HepG2 (cell line): Measurements from ENCODE around the gene LRRC45. TPM values are rescaled to one million over a fixed set of nuclear protein-coding genes. Genes with fewer than 3 reads are reported as not detected.

Source experiments
- ATAC-seq: fragments of 200-7000 bp; cut with Tn5 transposase; 3 replicates; pipeline ENCODE4 v1.9.1; 2020; ENCODE audit warnings: mild to moderate bottlenecking, moderate library complexity
- BruUV-seq: library from RNA; stranded (reverse); fragments of 400-500 nt; replicated peaks from 2 replicates; lab custom pipeline; 2021; lab: Mats Ljungman, UMichigan
- CTCF ChIA-PET: fragments of 300-600 bp; formaldehyde crosslinking; extraction: SDS; loops from one replicate; lab custom pipeline; 2021; ENCODE audit warnings: low total read pairs, inconsistent platforms, low intra/inter-chr PET ratio; lab: Yijun Ruan, JAX
- POLR2A ChIA-PET: fragments of 350-600 bp; sonication (Branson Sonifier 250); formaldehyde crosslinking; loops from one replicate; lab custom pipeline; 2020; ENCODE audit warnings: antibody characterized with exemption, inconsistent platforms; lab: Yijun Ruan, JAX
- DNase-seq: peaks from one replicate; pipeline ENCODE4 v3.0.0-alpha.2; 2015; ENCODE audit warnings: low spot score
- FAIRE-seq: peaks from 3 replicates; lab custom pipeline; 2011; peaks lifted over from hg19 to GRCh38; lab: Jason Lieb, UNC
- H2AFZ ChIP-seq: one replicate; pipeline ENCODE4 v1.6.1; 2011; ENCODE audit warnings: low read length, inconsistent platforms
- H3K27ac ChIP-seq: fragments of 300-600 bp; 3 replicates; pipeline ENCODE4 v1.8.0; 2011; ENCODE audit warnings: mixed run types, mild to moderate bottlenecking, mixed read lengths, low read length, inconsistent platforms; ENCODE audit not compliant: insufficient read depth; ENCODE audit errors: extremely low read length
- H3K27me3 ChIP-seq, 2 experiments: fragments of 200-600 bp in 1 of 2; 2 replicates in 1 of 2; 3 replicates in 1 of 2; pipeline versions ENCODE4 v1.6.0 to v1.8.0; 2011; ENCODE audit warnings: low read length in 2 of 2, mild to moderate bottlenecking in 2 of 2, moderate library complexity in 2 of 2, inconsistent platforms in 1 of 2; ENCODE audit not compliant: insufficient read depth in 2 of 2, control insufficient read depth in 1 of 2
- H3K36me3 ChIP-seq, 2 experiments: fragments of 200-600 bp in 1 of 2; replicated peaks in 1 of 2; 2 replicates in 1 of 2; 3 replicates in 1 of 2; pipeline versions ENCODE4 v1.5.1 to v1.8.0; 2011; ENCODE audit warnings: low read length in 2 of 2, inconsistent platforms in 1 of 2; ENCODE audit not compliant: insufficient read depth in 2 of 2, control insufficient read depth in 1 of 2
- H3K4me1 ChIP-seq: 2 replicates; pipeline ENCODE4 v1.5.1; 2012; ENCODE audit warnings: low read length, inconsistent platforms; ENCODE audit not compliant: insufficient read depth
- H3K4me2 ChIP-seq: 2 replicates; pipeline ENCODE4 v1.6.0; 2011; ENCODE audit warnings: low read depth, low read length, inconsistent platforms
- H3K4me3 ChIP-seq, 3 experiments: fragments of 200-600 bp in 1 of 3; sonication (generic), shearing (Covaris generic) in 1 of 3; replicated peaks in 1 of 3; 2 replicates each; pipeline ENCODE4 v1.5.1; 2011 to 2016; ENCODE audit warnings: low read length in 3 of 3, inconsistent platforms in 2 of 3, low read depth in 2 of 3, mild to moderate bottlenecking in 2 of 3, control low read depth in 1 of 3, mixed read lengths in 1 of 3; ENCODE audit not compliant: insufficient read depth in 1 of 3
- H3K79me2 ChIP-seq: one replicate; pipeline ENCODE4 v1.6.1; 2011; ENCODE audit warnings: low read length, inconsistent platforms; ENCODE audit not compliant: insufficient read depth
- H3K9ac ChIP-seq: 2 replicates; pipeline ENCODE4 v1.6.0; 2011; ENCODE audit warnings: mild to moderate bottlenecking, low read depth, low read length, inconsistent platforms; ENCODE audit not compliant: insufficient read depth
- H3K9me3 ChIP-seq: 2 replicates; pipeline ENCODE4 v1.5.1; 2012; ENCODE audit warnings: mild to moderate bottlenecking, low read length
- H4K20me1 ChIP-seq: 2 replicates; pipeline ENCODE4 v1.6.0; 2011; ENCODE audit warnings: inconsistent platforms, mild to moderate bottlenecking, low read length, moderate library complexity; ENCODE audit not compliant: insufficient read depth
- AGO1 ChIP-seq: fragments of 200-400 bp; formaldehyde crosslinking; IDR thresholded peaks from 2 replicates; pipeline ENCODE4 v1.6.1; 2017; ENCODE audit warnings: mild to moderate bottlenecking, low read depth, low read length, moderate library complexity; ENCODE audit not compliant: poor library complexity, severe bottlenecking
- AGO2 ChIP-seq: fragments of 200-400 bp; formaldehyde crosslinking; optimal IDR thresholded peaks from 2 replicates; pipeline ENCODE3; 2017; ENCODE audit warnings: mild to moderate bottlenecking, low read depth, low read length, moderate library complexity
- FOXK1 ChIP-seq: sonication (generic); formaldehyde crosslinking; IDR thresholded peaks from 2 replicates; pipeline ENCODE4 v1.4.0; 2020; ENCODE audit warnings: low read depth, missing genetic modification reagents, borderline replicate concordance
- MED1 ChIP-seq: sonication (generic); formaldehyde crosslinking; IDR thresholded peaks from 2 replicates; pipeline ENCODE4 v1.4.0; 2020; ENCODE audit warnings: missing genetic modification reagents
- PHF8 ChIP-seq: sonication (generic); formaldehyde crosslinking; IDR thresholded peaks from 2 replicates; pipeline ENCODE4 v1.5.0; 2020; ENCODE audit warnings: missing genetic modification reagents
- RBM22 ChIP-seq: fragments of 200-400 bp; formaldehyde crosslinking; optimal IDR thresholded peaks from 2 replicates; pipeline ENCODE3; 2017; ENCODE audit warnings: mild to moderate bottlenecking, low read length, moderate library complexity
- SRSF4 ChIP-seq: fragments of 200-400 bp; formaldehyde crosslinking; IDR thresholded peaks from one replicate; pipeline ENCODE4 v1.6.1; 2018; ENCODE audit warnings: mild to moderate bottlenecking, low read depth, low read length, moderate library complexity; ENCODE audit not compliant: poor library complexity, severe bottlenecking
- SRY ChIP-seq: sonication (generic); formaldehyde crosslinking; IDR thresholded peaks from 2 replicates; pipeline ENCODE4 v1.8.0; 2022; ENCODE audit warnings: mild to moderate bottlenecking, missing genetic modification reagents
- TAF1 ChIP-seq: sonication (generic); formaldehyde crosslinking; IDR thresholded peaks from 2 replicates; pipeline ENCODE4 v1.4.0; 2020; ENCODE audit warnings: missing genetic modification reagents
- ZNF333 ChIP-seq: sonication (generic); formaldehyde crosslinking; IDR thresholded peaks from 2 replicates; pipeline ENCODE4 v1.4.0; 2020; ENCODE audit warnings: mild to moderate bottlenecking, missing genetic modification reagents, borderline replicate concordance
- ZNF556 ChIP-seq: sonication (generic); formaldehyde crosslinking; IDR thresholded peaks from 2 replicates; pipeline ENCODE4 v1.4.0; 2020; ENCODE audit warnings: mild to moderate bottlenecking, missing genetic modification reagents, borderline replicate concordance
- ZNF572 ChIP-seq: sonication (generic); formaldehyde crosslinking; IDR thresholded peaks from 2 replicates; pipeline ENCODE4 v1.5.1; 2020; ENCODE audit warnings: mild to moderate bottlenecking, missing genetic modification reagents
- ZSCAN31 ChIP-seq: sonication (generic); formaldehyde crosslinking; IDR thresholded peaks from 2 replicates; pipeline ENCODE4 v1.5.0; 2020; ENCODE audit warnings: low read depth, mild to moderate bottlenecking, missing genetic modification reagents
- WGBS: methylation state at CpG from one replicate; pipeline ENCODE4 v1.1.6; 2017; ENCODE audit warnings: low lambda C conversion rate; 5-methylcytosine and 5-hydroxymethylcytosine counted together
- in situ Hi-C: cut with HindIII; loops from 2 replicates; pipeline ENCODE4 v1.10.0; 2017; ENCODE audit warnings: low pct_unique_long_range_greater_than_20kb; ENCODE audit not compliant: extremely low pct_ligation_motif_present
- intact Hi-C: fragments of 100-400 bp; cut with micrococcal nuclease; formaldehyde crosslinking; loops from one replicate; pipeline ENCODE4 v1.10.0; 2022; ENCODE audit not compliant: unreplicated experiment
- polyA plus RNA-seq, 8 experiments: library from polyadenylated mRNA; depleted of rRNA in 3 of 8; stranded (reverse) in 7 of 8; unstranded in 1 of 8; fragments of >200 nt; fragmentation: Illumina TruSeq in 4 of 8; extraction: Trizol in 4 of 8; gene quantifications; 2 replicates each; pipeline versions ENCODE4 v1.2.1 to v1.2.3, GENCODE V29; 2011 to 2016; ENCODE audit warnings: low read depth in 4 of 8, missing spikeins in 1 of 8, mixed read lengths in 1 of 8; ENCODE audit not compliant: insufficient read depth in 1 of 8
- total RNA-seq, 5 experiments: library from RNA; depleted of rRNA; stranded (reverse); fragments of >200 nt; fragmentation: Illumina TruSeq; extraction: Trizol; gene quantifications; 2 replicates each; pipeline ENCODE4 v1.2.3, GENCODE V29; 2016; ENCODE audit warnings: low read depth in 1 of 5
- TF ChIP-seq, protein P1 (sequence below): IDR thresholded peaks from 2 replicates; pipeline ENCODE4 v1.6.1; 2016; ENCODE audit warnings: low read depth, borderline replicate concordance
- TF ChIP-seq, protein P2 (sequence below): sonication (generic); formaldehyde crosslinking; conservative IDR thresholded peaks from 2 replicates; pipeline ENCODE4 v1.8.0; 2022; ENCODE audit warnings: low read depth, missing genetic modification reagents
- TF ChIP-seq, protein P3 (sequence below): sonication (generic); formaldehyde crosslinking; IDR thresholded peaks from 2 replicates; pipeline ENCODE4 v1.4.0; 2020; ENCODE audit warnings: missing genetic modification reagents

The LRRC45 gene
- total and polyA plus RNA-seq, 2 of the 13 experiments (the other 11 are each of a cell fraction or from before 2014, with no cell fraction given) = 11.6 to 48.1 TPM

DNA sequence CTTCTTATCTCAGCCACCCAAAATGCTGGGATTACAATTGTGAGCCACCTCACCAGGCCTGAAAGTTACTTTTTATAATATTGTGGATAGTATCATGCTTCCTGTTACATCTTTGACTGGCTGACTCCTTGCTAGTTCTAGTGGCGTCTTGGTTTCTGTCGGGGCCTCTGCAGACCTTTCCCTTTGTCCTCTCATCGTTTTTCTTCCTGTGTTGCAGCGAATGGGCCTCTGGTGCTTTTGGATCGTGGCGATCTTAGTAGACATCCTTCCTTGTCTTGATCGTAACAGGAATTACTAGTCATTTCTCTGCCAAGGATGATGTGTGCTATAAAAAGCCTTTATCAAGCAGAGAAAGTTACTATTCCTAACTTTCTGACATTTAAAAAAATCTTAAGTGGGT lies 24.9 kb upstream of the LRRC45 start (continued):
- no peak for TF ChIP-seq SRSF4
- TF ChIP-seq, protein P1, sequence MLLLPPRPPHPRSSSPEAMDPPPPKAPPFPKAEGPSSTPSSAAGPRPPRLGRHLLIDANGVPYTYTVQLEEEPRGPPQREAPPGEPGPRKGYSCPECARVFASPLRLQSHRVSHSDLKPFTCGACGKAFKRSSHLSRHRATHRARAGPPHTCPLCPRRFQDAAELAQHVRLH (CRISPR knock-in tag) = no peak
- TF ChIP-seq, protein P2, sequence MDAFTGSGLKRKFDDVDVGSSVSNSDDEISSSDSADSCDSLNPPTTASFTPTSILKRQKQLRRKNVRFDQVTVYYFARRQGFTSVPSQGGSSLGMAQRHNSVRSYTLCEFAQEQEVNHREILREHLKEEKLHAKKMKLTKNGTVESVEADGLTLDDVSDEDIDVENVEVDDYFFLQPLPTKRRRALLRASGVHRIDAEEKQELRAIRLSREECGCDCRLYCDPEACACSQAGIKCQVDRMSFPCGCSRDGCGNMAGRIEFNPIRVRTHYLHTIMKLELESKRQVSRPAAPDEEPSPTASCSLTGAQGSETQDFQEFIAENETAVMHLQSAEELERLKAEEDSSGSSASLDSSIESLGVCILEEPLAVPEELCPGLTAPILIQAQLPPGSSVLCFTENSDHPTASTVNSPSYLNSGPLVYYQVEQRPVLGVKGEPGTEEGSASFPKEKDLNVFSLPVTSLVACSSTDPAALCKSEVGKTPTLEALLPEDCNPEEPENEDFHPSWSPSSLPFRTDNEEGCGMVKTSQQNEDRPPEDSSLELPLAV = no peak

DNA sequence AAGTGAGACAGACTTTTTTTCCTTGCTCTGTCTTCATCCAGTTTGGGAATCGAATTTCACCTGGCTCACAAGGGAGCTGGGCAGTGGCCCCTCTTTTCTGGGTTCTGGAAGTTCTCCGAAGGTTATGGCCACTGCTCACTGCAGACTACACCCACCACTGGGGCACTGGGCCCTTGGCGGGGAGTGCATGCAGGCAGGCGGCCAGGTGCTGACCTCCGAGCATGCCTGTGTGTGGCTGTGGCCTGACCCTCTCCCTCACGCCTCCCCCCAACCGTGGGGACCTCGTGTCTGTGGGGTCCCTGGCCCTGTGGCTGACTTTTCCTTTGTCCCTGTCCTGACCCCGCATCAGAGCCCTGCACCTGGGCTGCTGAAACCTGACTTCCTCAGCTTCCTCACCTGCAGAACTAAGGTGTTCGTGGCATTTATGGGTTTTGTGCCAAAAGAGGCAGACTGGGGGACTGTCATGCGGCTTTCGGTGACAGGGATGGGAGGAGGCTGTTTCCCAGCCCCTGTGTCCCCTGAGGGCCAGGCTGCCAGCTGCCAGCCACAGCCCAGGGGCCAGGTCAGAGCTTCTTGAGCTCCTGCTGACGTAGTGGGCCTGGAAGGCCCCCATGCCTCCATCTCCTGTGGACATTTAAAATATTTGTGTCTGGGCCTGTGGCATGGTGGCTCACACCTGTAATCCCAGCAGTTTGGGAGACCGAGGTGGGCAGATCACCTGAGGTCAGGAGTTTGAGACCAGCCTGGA lies 24.2 kb upstream of the LRRC45 start:
- H3K79me2 ChIP-seq = peaks cover 74% of the 10 kb centered on the region
- H3K4me3 ChIP-seq = peak overlapping the region in 2 of 3 experiments; percentile 26 to 46; a peak in 4 of 6 replicates
- ChIA-PET CTCF (interaction anchor here (0.9 to 5.6 kb wide), 3 partner anchors 22 to 39 kb away, joined by 5 to 73 read pairs (median 25); partner anchors contain the start of gene NOTUM), POLR2A (interaction anchor here (3.2 to 16.1 kb wide), 5 partner anchors 19 to 45 kb away, joined by 11 to 470 read pairs (median 72); partner anchors contain the start of genes ASPSCR1, CENPX, LRRC45 and NOTUM)
- FAIRE-seq (no peak), DNase-seq (no peak), ATAC-seq (no peak)
- peak overlapping the region; percentile 70 for H3K4me2 ChIP-seq
- peak overlapping the region; percentile 80 for H3K9ac ChIP-seq
- peak overlapping the region; percentile 95 for H3K27ac ChIP-seq
- 64% methylated on average over 12 of the region's 14 CpGs for WGBS
- peaks cover 99% of the 10 kb centered on the region for H3K4me1 ChIP-seq
- no peaks in the 10 kb centered on the region for H3K9me3 ChIP-seq
- no peaks in the 10 kb centered on the region for H3K27me3 ChIP-seq
- BruUV-seq = TSS peak; percentile 13
- H2AFZ ChIP-seq = no peak overlapping the region
- H4K20me1 ChIP-seq = no peaks in the 10 kb centered on the region
- intact Hi-C loops (no loop called here), in situ Hi-C loops (loop anchor here (5.0 kb wide), 1 partner anchor 42 kb away; no protein-coding TSS in a partner anchor)
- H3K36me3 ChIP-seq = no peaks in the 10 kb centered on the region
- TF ChIP-seq AGO1 (peak; percentile 46), FOXK1 (CRISPR knock-in tag) (peak; percentile 16), MED1 (CRISPR knock-in tag) (0 out of 2 replicates have a peak, but pooled peaks have one; percentile 23), ZNF333 (CRISPR knock-in tag) (0 out of 2 replicates have a peak, but pooled peaks have one; percentile 16), ZNF556 (CRISPR knock-in tag) (0 out of 2 replicates have a peak, but pooled peaks have one; percentile 21), ZSCAN31 (CRISPR knock-in tag) (peak; percentile 27; the same call in 1 of the 2 replicates), RBM22 (peak; percentile 87), PHF8 (CRISPR knock-in tag) (0 out of 2 replicates have a peak, but pooled peaks have one; percentile 14), AGO2 (peak; percentile 98), ZNF572 (0 out of 2 replicates have a peak, but pooled peaks have one; percentile 53), SRY (CRISPR knock-in tag) (0 out of 2 replicates have a peak, but pooled peaks have one; percentile 2), TAF1 (CRISPR knock-in tag) (peak; percentile 26; the same call in 1 of the 2 replicates)
- TF ChIP-seq, protein P3, sequence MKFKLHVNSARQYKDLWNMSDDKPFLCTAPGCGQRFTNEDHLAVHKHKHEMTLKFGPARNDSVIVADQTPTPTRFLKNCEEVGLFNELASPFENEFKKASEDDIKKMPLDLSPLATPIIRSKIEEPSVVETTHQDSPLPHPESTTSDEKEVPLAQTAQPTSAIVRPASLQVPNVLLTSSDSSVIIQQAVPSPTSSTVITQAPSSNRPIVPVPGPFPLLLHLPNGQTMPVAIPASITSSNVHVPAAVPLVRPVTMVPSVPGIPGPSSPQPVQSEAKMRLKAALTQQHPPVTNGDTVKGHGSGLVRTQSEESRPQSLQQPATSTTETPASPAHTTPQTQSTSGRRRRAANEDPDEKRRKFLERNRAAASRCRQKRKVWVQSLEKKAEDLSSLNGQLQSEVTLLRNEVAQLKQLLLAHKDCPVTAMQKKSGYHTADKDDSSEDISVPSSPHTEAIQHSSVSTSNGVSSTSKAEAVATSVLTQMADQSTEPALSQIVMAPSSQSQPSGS (CRISPR knock-in tag) = 0 out of 2 replicates have a peak, but pooled peaks have one; percentile 5
